ENCODE measurements around the gene ARHGAP25.

ARHGAP25 gene

GRCh38 chr2:68750592-68751396, 16.2 kb downstream of the ARHGAP25 start:
- peaks cover 27% of the 10 kb centered on the region for H3K36me3 Mint-ChIP-seq (ENCODE audit: insufficient read depth)
- peak overlapping the region; percentile 76 for H3K27ac Mint-ChIP-seq (ENCODE audit: low read depth)
- ATAC-seq (replicated peaks; ENCODE audit: extremely low read depth, poor library complexity, severe bottlenecking): no peak

GRCh38 chr2:68751397-68752339, 17.1 kb downstream of the ARHGAP25 start:
- DNase-seq (ENCODE audit: low spot score in 2 of 2) (peak; percentile 85 to 92), ATAC-seq (replicated peaks; ENCODE audit: extremely low read depth, poor library complexity, severe bottlenecking) (peak; percentile 81)
- peak overlapping the region; percentile 38 for H3K4me3 Mint-ChIP-seq
- H3K9me3 Mint-ChIP-seq: peaks cover 4% of the 10 kb centered on the region
- H3K27ac Mint-ChIP-seq (ENCODE audit: low read depth): peak overlapping the region; percentile 76
- no peaks in the 10 kb centered on the region for H3K27me3 Mint-ChIP-seq
- peaks cover 25% of the 10 kb centered on the region for H3K36me3 Mint-ChIP-seq (ENCODE audit: insufficient read depth)
- peaks cover 86% of the 10 kb centered on the region for H3K4me1 Mint-ChIP-seq

More at GRCh38 chr2:68750592-68751396, 16.2 kb downstream of the ARHGAP25 start:
- Mint-ChIP-seq H3K4me1 (peaks cover 84% of the 10 kb centered on the region), H3K27me3 (no peaks in the 10 kb centered on the region), H3K9me3 (no peaks in the 10 kb centered on the region), H3K4me3 (no peak overlapping the region)
- DNase-seq (ENCODE audit: low spot score in 2 of 2): no peak

- peaks cover 83% of the 10 kb centered on the region for H3K4me1 Mint-ChIP-seq
- peak overlapping the region; percentile 75 for H3K4me3 Mint-ChIP-seq
- DNase-seq (ENCODE audit: low spot score in 2 of 2) (no peak), ATAC-seq (replicated peaks; ENCODE audit: extremely low read depth, poor library complexity, severe bottlenecking) (no peak)
- peaks cover 21% of the 10 kb centered on the region for H3K36me3 Mint-ChIP-seq (ENCODE audit: insufficient read depth)
- no peaks in the 10 kb centered on the region for H3K27me3 Mint-ChIP-seq
- peaks cover 9% of the 10 kb centered on the region for H3K9me3 Mint-ChIP-seq
- peak overlapping the region; percentile 90 for H3K27ac Mint-ChIP-seq (ENCODE audit: low read depth)
Observed at GRCh38 chr2:68753318-68753717, 18.7 kb downstream of the ARHGAP25 start.

GRCh38 chr2:68755071-68755470, 20.5 kb downstream of the ARHGAP25 start:
- H3K4me1 Mint-ChIP-seq: peaks cover 87% of the 10 kb centered on the region
- ATAC-seq (replicated peaks; ENCODE audit: extremely low read depth, poor library complexity, severe bottlenecking): no peak
- peaks cover 24% of the 10 kb centered on the region for H3K36me3 Mint-ChIP-seq (ENCODE audit: insufficient read depth)

GRCh38 chr2:68756178-68756577, 21.6 kb downstream of the ARHGAP25 start:
- H3K27ac Mint-ChIP-seq (ENCODE audit: low read depth): peak overlapping the region; percentile 91
- H3K27me3 Mint-ChIP-seq: no peaks in the 10 kb centered on the region
- peak overlapping the region; percentile 36 for H3K4me3 Mint-ChIP-seq
- peaks cover 87% of the 10 kb centered on the region for H3K4me1 Mint-ChIP-seq
- ATAC-seq (replicated peaks; ENCODE audit: extremely low read depth, poor library complexity, severe bottlenecking): no peak
- H3K36me3 Mint-ChIP-seq (ENCODE audit: insufficient read depth): peaks cover 23% of the 10 kb centered on the region
- DNase-seq (ENCODE audit: low spot score in 2 of 2): peak in 1 of 2 donors; percentile 2
- H3K9me3 Mint-ChIP-seq: peaks cover 9% of the 10 kb centered on the region

More at GRCh38 chr2:68755071-68755470, 20.5 kb downstream of the ARHGAP25 start:
- Mint-ChIP-seq H3K27me3 (no peaks in the 10 kb centered on the region), H3K27ac (ENCODE audit: low read depth) (peak overlapping the region; percentile 92), H3K4me3 (peak overlapping the region; percentile 71), H3K9me3 (peaks cover 9% of the 10 kb centered on the region)
- no peak for DNase-seq (ENCODE audit: low spot score in 2 of 2)

- Mint-ChIP-seq H3K4me3 (peak overlapping the region; percentile 36), H3K36me3 (ENCODE audit: insufficient read depth) (peaks cover 16% of the 10 kb centered on the region), H3K9me3 (peaks cover 9% of the 10 kb centered on the region), H3K4me1 (peaks cover 87% of the 10 kb centered on the region), H3K27me3 (no peaks in the 10 kb centered on the region), H3K27ac (ENCODE audit: low read depth) (peak overlapping the region; percentile 91)
- ATAC-seq (replicated peaks; ENCODE audit: extremely low read depth, poor library complexity, severe bottlenecking) (no peak), DNase-seq (ENCODE audit: low spot score in 2 of 2) (no peak)
Observed at GRCh38 chr2:68757081-68757480, 22.5 kb downstream of the ARHGAP25 start.

- DNase-seq (ENCODE audit: low spot score in 2 of 2) (no peak), ATAC-seq (replicated peaks; ENCODE audit: extremely low read depth, poor library complexity, severe bottlenecking) (no peak)
- Mint-ChIP-seq H3K27ac (ENCODE audit: low read depth) (peak overlapping the region; percentile 91), H3K9me3 (peaks cover under 1% of the 10 kb centered on the region), H3K36me3 (ENCODE audit: insufficient read depth) (peaks cover 22% of the 10 kb centered on the region), H3K4me3 (peak overlapping the region; percentile 60), H3K27me3 (no peaks in the 10 kb centered on the region), H3K4me1 (peaks cover 83% of the 10 kb centered on the region)
Observed at GRCh38 chr2:68762100-68762499, 27.5 kb downstream of the ARHGAP25 start.

GRCh38 chr2:68762665-68763064, 28.1 kb downstream of the ARHGAP25 start:
- Mint-ChIP-seq H3K4me1 (peaks cover 86% of the 10 kb centered on the region), H3K9me3 (no peaks in the 10 kb centered on the region), H3K27ac (ENCODE audit: low read depth) (peak overlapping the region; percentile 91), H3K27me3 (no peaks in the 10 kb centered on the region), H3K4me3 (peak overlapping the region; percentile 60), H3K36me3 (ENCODE audit: insufficient read depth) (peaks cover 28% of the 10 kb centered on the region)
- ATAC-seq (replicated peaks; ENCODE audit: extremely low read depth, poor library complexity, severe bottlenecking): peak; percentile 34
- peak in 1 of 2 donors; percentile 29 for DNase-seq (ENCODE audit: low spot score in 2 of 2)

- DNase-seq (ENCODE audit: low spot score in 2 of 2) (no peak), ATAC-seq (replicated peaks; ENCODE audit: extremely low read depth, poor library complexity, severe bottlenecking) (no peak)
- Mint-ChIP-seq H3K36me3 (ENCODE audit: insufficient read depth) (peaks cover 28% of the 10 kb centered on the region), H3K27ac (ENCODE audit: low read depth) (peak overlapping the region; percentile 97), H3K9me3 (no peaks in the 10 kb centered on the region), H3K27me3 (no peaks in the 10 kb centered on the region), H3K4me3 (peak overlapping the region; percentile 94), H3K4me1 (peaks cover 86% of the 10 kb centered on the region)
Observed at GRCh38 chr2:68764041-68764805, 29.6 kb downstream of the ARHGAP25 start.

GRCh38 chr2:68764806-68765311, 30.2 kb downstream of the ARHGAP25 start:
- Mint-ChIP-seq H3K36me3 (ENCODE audit: insufficient read depth) (peaks cover 26% of the 10 kb centered on the region), H3K4me1 (peaks cover 87% of the 10 kb centered on the region), H3K27ac (ENCODE audit: low read depth) (peak overlapping the region; percentile 97), H3K27me3 (no peaks in the 10 kb centered on the region), H3K4me3 (peak overlapping the region; percentile 94), H3K9me3 (no peaks in the 10 kb centered on the region)
- DNase-seq (ENCODE audit: low spot score in 2 of 2): no peak
- no peak for ATAC-seq (replicated peaks; ENCODE audit: extremely low read depth, poor library complexity, severe bottlenecking)

- H3K4me3 Mint-ChIP-seq: peak overlapping the region; percentile 94
Observed at GRCh38 chr2:68765739-68766375, 31.2 kb downstream of the ARHGAP25 start.

More at GRCh38 chr2:68765739-68766375, 31.2 kb downstream of the ARHGAP25 start:
- no peaks in the 10 kb centered on the region for H3K9me3 Mint-ChIP-seq
- no peaks in the 10 kb centered on the region for H3K27me3 Mint-ChIP-seq
- no peak for DNase-seq (ENCODE audit: low spot score in 2 of 2)
- peak overlapping the region; percentile 97 for H3K27ac Mint-ChIP-seq (ENCODE audit: low read depth)
- ATAC-seq (replicated peaks; ENCODE audit: extremely low read depth, poor library complexity, severe bottlenecking): no peak
- peaks cover 27% of the 10 kb centered on the region for H3K36me3 Mint-ChIP-seq (ENCODE audit: insufficient read depth)
- peaks cover 90% of the 10 kb centered on the region for H3K4me1 Mint-ChIP-seq

All from central memory CD8-positive, alpha-beta T cell (primary cell).